DOHH2 (cell line): ENCODE measurements around the gene FHIP1A.
"Not testable (repeated sequence)": the region's sequence is repeated elsewhere in the genome, so short reads cannot be mapped to it uniquely, and the experiment has no call there.

Source experiments
- H3F3A ChIP-seq: fragments of 200-600 bp; sonication (generic), shearing (Covaris generic); 2 replicates; pipeline ENCODE4 v1.6.0; 2016; ENCODE audit warnings: antibody characterized with exemption, mild to moderate bottlenecking; ENCODE audit not compliant: control insufficient read depth, insufficient read depth
- H3K27ac ChIP-seq: fragments of 200-600 bp; sonication (generic); 2 replicates; pipeline ENCODE4 v1.5.1; 2014; ENCODE audit warnings: low read depth, mild to moderate bottlenecking, low read length, moderate library complexity
- H3K27me3 ChIP-seq: fragments of 200-600 bp; sonication (generic); 2 replicates; pipeline ENCODE4 v1.6.1; 2014; ENCODE audit warnings: mild to moderate bottlenecking, low read length, mixed read lengths; ENCODE audit not compliant: control insufficient read depth
- H3K36me3 ChIP-seq: fragments of 200-600 bp; sonication (generic); 2 replicates; pipeline ENCODE4 v1.6.1; 2014; ENCODE audit warnings: mild to moderate bottlenecking, low read length, moderate library complexity, mixed read lengths; ENCODE audit not compliant: control insufficient read depth
- H3K4me1 ChIP-seq: fragments of 200-600 bp; sonication (generic); 2 replicates; pipeline ENCODE4 v1.6.1; 2014; ENCODE audit warnings: mild to moderate bottlenecking, low read length, mixed read lengths; ENCODE audit not compliant: control insufficient read depth
- H3K4me2 ChIP-seq: fragments of 200-600 bp; sonication (generic); 2 replicates; pipeline ENCODE4 v1.6.0; 2014; ENCODE audit warnings: mild to moderate bottlenecking, low read length, moderate library complexity
- H3K4me3 ChIP-seq: fragments of 200-600 bp; sonication (generic); 2 replicates; pipeline ENCODE4 v1.5.1; 2014; ENCODE audit warnings: mild to moderate bottlenecking, low read length, mixed read lengths
- H3K79me2 ChIP-seq: fragments of 200-600 bp; sonication (generic); 2 replicates; pipeline ENCODE4 v1.6.1; 2014; ENCODE audit warnings: mild to moderate bottlenecking, low read length, mixed read lengths; ENCODE audit not compliant: control insufficient read depth
- H3K9me2 ChIP-seq: fragments of 200-600 bp; sonication (generic); replicated peaks from 2 replicates; pipeline ENCODE4 v1.6.1; 2014; ENCODE audit warnings: mild to moderate bottlenecking, low read length, mixed read lengths; ENCODE audit not compliant: control insufficient read depth
- H3K9me3 ChIP-seq: fragments of 200-600 bp; sonication (generic); 2 replicates; pipeline ENCODE4 v1.6.1; 2014; ENCODE audit warnings: antibody characterized with exemption, low read length, mixed read lengths; ENCODE audit not compliant: control insufficient read depth, insufficient read depth
- H4K20me1 ChIP-seq: fragments of 200-600 bp; sonication (generic); 2 replicates; pipeline ENCODE4 v1.6.0; 2014; ENCODE audit warnings: low read depth, mild to moderate bottlenecking, antibody characterized with exemption, low read length, moderate library complexity; ENCODE audit not compliant: control insufficient read depth, insufficient read depth
- EZH2phosphoT487 ChIP-seq: fragments of 200-600 bp; sonication (generic); IDR thresholded peaks from 2 replicates; pipeline ENCODE4 v1.6.1; 2017; ENCODE audit warnings: borderline replicate concordance, mild to moderate bottlenecking, antibody characterized with exemption, low read length, moderate library complexity, mixed read lengths
- TF ChIP-seq, protein P1 (sequence below): fragments of 200-600 bp; sonication (generic); IDR thresholded peaks from one replicate; pipeline ENCODE4 v1.5.1; 2014; ENCODE audit warnings: antibody characterized with exemption, mild to moderate bottlenecking, low read depth, low read length; ENCODE audit not compliant: poor library complexity, severe bottlenecking

FHIP1A gene

DNA sequence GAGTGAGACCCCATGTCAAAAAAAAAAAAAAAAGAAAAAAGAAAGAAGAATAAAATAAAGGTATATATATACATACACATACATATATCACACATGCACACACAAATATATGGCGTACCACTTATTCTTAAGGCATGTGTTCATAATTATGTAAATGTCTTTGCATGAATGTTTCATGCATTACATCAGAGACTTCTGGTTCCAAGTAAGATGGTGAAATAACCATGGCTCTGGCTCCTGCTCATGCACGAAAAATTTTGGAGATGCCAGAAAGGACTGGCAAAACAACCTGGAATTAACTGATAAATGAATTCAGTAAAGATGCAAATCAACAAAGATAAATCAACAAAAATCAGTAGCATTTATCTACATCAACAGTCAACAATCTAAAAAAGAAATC lies 19.7 kb upstream of the FHIP1A start:
- Histone ChIP-seq H3K36me3 (no peaks in the 10 kb centered on the region), H3K79me2 (no peaks in the 10 kb centered on the region), H3K27ac (no peak overlapping the region), H3K4me1 (no peaks in the 10 kb centered on the region), H3K4me2 (no peak overlapping the region), H4K20me1 (no peaks in the 10 kb centered on the region), H3F3A (no peaks in the 10 kb centered on the region), H3K27me3 (no peaks in the 10 kb centered on the region), H3K4me3 (no peak overlapping the region), H3K9me2 (no peaks in the 10 kb centered on the region), H3K9me3 (no peaks in the 10 kb centered on the region)
- no peak for TF ChIP-seq EZH2phosphoT487
- TF ChIP-seq, protein P1, sequence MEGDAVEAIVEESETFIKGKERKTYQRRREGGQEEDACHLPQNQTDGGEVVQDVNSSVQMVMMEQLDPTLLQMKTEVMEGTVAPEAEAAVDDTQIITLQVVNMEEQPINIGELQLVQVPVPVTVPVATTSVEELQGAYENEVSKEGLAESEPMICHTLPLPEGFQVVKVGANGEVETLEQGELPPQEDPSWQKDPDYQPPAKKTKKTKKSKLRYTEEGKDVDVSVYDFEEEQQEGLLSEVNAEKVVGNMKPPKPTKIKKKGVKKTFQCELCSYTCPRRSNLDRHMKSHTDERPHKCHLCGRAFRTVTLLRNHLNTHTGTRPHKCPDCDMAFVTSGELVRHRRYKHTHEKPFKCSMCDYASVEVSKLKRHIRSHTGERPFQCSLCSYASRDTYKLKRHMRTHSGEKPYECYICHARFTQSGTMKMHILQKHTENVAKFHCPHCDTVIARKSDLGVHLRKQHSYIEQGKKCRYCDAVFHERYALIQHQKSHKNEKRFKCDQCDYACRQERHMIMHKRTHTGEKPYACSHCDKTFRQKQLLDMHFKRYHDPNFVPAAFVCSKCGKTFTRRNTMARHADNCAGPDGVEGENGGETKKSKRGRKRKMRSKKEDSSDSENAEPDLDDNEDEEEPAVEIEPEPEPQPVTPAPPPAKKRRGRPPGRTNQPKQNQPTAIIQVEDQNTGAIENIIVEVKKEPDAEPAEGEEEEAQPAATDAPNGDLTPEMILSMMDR: no peak

DNA sequence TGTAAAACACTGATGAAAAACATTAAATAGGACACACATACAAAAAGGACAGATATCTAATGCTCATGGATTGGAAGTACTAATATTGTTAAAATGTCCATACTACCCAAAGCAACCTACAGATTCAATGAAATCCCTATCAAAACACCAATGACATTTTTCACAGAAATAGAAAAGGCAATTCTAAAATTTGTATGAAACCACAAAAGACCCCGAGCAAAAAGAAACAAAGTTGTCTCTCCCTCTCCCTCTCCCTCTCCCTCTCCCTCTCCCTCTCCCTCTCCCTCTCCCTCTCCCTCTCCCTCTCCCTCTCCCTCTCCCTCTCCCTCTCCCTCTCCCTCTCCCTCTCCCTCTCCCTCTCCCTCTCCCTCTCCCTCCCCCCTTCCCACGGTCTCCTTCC lies 19.2 kb upstream of the FHIP1A start:
- not testable (repeated sequence) for H3K9me2 ChIP-seq, H3F3A ChIP-seq, H3K9me3 ChIP-seq, H3K4me1 ChIP-seq, H3K27ac ChIP-seq, H3K79me2 ChIP-seq, H3K4me2 ChIP-seq, H4K20me1 ChIP-seq, H3K4me3 ChIP-seq, H3K27me3 ChIP-seq, H3K36me3 ChIP-seq

DNA sequence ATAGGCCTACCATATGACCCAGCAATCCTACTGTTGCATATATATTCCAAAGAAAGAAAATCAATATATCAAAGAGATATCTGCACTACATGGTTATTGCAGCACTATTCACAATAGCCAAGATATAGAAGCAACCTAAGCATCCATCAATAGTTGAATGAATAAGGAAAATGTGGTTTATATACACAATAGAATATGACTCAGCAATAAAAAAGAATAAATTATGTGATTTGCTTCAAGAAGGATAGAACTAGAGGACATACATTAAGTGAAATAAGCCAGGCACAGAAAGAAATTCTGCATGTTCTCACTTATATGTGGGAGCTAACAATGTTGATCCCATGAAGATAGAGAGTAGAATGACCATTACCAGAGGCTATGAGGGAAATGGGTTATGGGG lies 13.1 kb upstream of the FHIP1A start:
- TF ChIP-seq EZH2phosphoT487: no peak
- TF ChIP-seq, protein P1: no peak
- Histone ChIP-seq H3K4me3 (no peak overlapping the region), H3K9me3 (no peaks in the 10 kb centered on the region), H3K4me1 (no peaks in the 10 kb centered on the region), H3K27ac (no peak overlapping the region), H3F3A (no peaks in the 10 kb centered on the region), H3K4me2 (no peak overlapping the region), H3K27me3 (no peaks in the 10 kb centered on the region), H3K79me2 (no peaks in the 10 kb centered on the region), H3K36me3 (no peaks in the 10 kb centered on the region), H4K20me1 (no peaks in the 10 kb centered on the region), H3K9me2 (no peaks in the 10 kb centered on the region)

DNA sequence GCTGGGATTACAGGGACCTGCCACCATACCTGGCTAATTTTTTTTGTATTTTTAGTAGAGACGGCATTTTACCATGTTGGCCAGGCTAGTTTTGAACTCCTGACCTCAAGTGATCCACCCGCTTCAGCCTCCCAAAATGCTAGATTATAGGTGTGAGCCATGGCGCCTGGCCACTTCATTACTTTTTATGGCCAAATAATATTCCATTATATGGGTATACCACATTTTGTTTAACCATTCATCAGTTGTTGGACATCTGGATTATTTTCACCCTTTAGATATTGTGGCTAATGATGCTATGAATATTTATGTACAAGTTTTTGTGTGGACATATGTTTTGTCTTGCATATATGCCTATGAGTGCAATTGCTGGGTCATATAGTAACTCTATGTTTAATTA lies 8.6 kb upstream of the FHIP1A start:
- H3K27ac ChIP-seq: no peak overlapping the region
- TF ChIP-seq, protein P1: no peak
- no peak for TF ChIP-seq EZH2phosphoT487
- no peaks in the 10 kb centered on the region for H3K9me3 ChIP-seq
- H3F3A ChIP-seq: no peaks in the 10 kb centered on the region
- H3K36me3 ChIP-seq: no peaks in the 10 kb centered on the region
- no peak overlapping the region for H3K4me3 ChIP-seq
- H4K20me1 ChIP-seq: no peaks in the 10 kb centered on the region
- no peaks in the 10 kb centered on the region for H3K9me2 ChIP-seq
- H3K27me3 ChIP-seq: no peaks in the 10 kb centered on the region
- no peaks in the 10 kb centered on the region for H3K4me1 ChIP-seq
- no peak overlapping the region for H3K4me2 ChIP-seq
- H3K79me2 ChIP-seq: no peaks in the 10 kb centered on the region
